GM18517 (cell line): ENCODE measurements around the gene NDUFB1.

ENCODE experiments used
- ATAC-seq: cut with Tn5 transposase; IDR thresholded peaks from one replicate; pipeline ENCODE4 v1.9.1; 2021; ENCODE audit warnings: mild to moderate bottlenecking, moderate library complexity; ENCODE audit not compliant: unreplicated experiment

The NDUFB1 gene

DNA sequence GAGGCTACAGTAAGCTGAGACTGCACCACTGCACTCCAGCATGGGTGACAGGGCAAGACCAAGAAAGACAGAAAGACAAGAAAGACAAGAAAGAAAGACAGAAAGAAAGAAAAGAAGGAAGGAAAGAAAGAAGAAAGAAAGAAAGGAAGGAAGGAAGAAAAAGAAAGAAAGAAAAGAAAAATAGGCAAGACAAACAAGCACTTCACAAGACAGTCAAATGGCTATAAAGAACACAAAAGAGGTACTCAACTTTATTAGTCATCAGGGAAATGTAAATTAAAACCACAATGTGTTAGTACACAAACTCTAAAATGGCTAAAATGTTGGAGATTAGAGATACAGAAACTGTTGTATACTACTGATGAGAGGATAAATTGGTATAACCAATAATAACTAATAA is 21.7 kb downstream of the NDUFB1 start:
- ATAC-seq: no peak

- ATAC-seq: no peak
These were observed 28.2 kb downstream of the NDUFB1 start for GRCh38 chr14:92093320-92093719.

DNA sequence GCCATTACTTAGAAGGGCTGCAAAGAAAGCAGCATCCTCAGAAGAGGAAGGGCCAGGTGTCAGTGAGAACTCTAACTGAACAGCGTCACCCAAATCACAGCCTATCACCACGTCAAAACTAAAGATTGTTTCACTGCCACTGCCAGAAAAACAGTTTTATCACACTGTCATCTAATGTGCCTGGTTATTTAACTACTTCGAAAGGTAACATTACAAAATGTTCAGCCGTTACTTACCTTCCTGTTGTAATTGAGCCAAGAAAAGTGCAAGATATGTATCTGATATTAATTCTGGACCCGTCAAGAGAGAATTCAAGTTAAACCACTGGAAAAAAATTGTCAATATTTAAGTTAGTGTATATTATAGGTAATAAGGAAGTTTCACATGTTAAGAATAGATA is 33.0 kb downstream of the NDUFB1 start:
- no peak for ATAC-seq

- no peak for ATAC-seq
These were observed 47.0 kb downstream of the NDUFB1 start for GRCh38 chr14:92074555-92074954.
